ENCODE data around the gene ZNF862. TPM values are rescaled to one million over a fixed set of nuclear protein-coding genes. Genes with fewer than 3 reads are reported as not detected.

Gene ZNF862
- polyA plus RNA-seq, 3 donors = 1.3 to 18.4 (median 2.7) TPM

DNA sequence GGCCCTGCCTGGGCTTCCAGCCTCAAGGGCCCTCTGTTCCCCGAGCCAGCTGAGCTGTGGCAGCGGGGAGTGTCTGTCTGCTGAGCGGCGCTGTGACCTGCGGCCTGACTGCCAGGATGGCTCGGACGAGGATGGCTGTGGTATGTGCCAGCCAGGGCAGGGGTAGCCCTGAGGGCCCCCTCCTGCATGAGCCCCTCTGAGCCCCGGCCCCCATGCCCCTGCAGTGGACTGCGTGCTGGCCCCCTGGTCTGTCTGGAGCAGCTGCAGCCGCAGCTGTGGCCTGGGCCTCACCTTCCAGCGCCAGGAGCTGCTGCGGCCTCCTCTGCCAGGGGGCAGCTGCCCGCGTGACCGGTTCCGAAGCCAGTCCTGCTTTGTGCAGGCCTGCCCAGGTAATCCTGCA, 36.4 kb upstream of the ZNF862 start:
- H3K9me3 Mint-ChIP-seq = no peaks in the 10 kb centered on the region
- Histone ChIP-seq H3K27me3 (ENCODE audit: control insufficient read depth in 2 of 2, insufficient read depth in 2 of 2, low read length in 2 of 2) (no peaks in the 10 kb centered on the region), H3K4me1 (ENCODE audit: control insufficient read depth in 1 of 2, insufficient read depth in 2 of 2, low read length in 2 of 2) (no peaks in the 10 kb centered on the region), H3K4me3 (replicated peaks in 1 of 3; ENCODE audit: low read depth in 2 of 3, low read length in 3 of 3) (no peak overlapping the region), H4K20me1 (ENCODE audit: insufficient read depth, low read length) (no peaks in the 10 kb centered on the region), H3K4me2 (replicated peaks; ENCODE audit: extremely low read depth, low read length, poor library complexity, severe bottlenecking) (no peak overlapping the region), H3K9me3 (replicated peaks in 1 of 2; ENCODE audit: control insufficient read depth in 1 of 2, insufficient read depth in 1 of 2, low read length in 2 of 2) (no peaks in the 10 kb centered on the region), H3K27ac (ENCODE audit: low read depth in 1 of 2, low read length in 2 of 2) (no peak overlapping the region), H3K9ac (ENCODE audit: insufficient read depth, low read length, poor library complexity, severe bottlenecking) (no peak overlapping the region), H2AFZ (ENCODE audit: insufficient read depth, low read depth, low read length, poor library complexity, severe bottlenecking) (no peak overlapping the region), H3K79me2 (ENCODE audit: insufficient read depth, low read length) (no peaks in the 10 kb centered on the region), H3K36me3 (replicated peaks in 1 of 2; ENCODE audit: control insufficient read depth in 1 of 2, insufficient read depth in 2 of 2, low read length in 2 of 2) (no peaks in the 10 kb centered on the region)
- DNase-seq = no peak
- intact Hi-C loops (cut with micrococcal nuclease) = no loop called here
- no peak overlapping the region for H3K4me3 Mint-ChIP-seq
- no peak overlapping the region for H3K27ac Mint-ChIP-seq
- no peaks in the 10 kb centered on the region for H3K36me3 Mint-ChIP-seq
- WGBS (ENCODE audit: insufficient coverage) = 96% methylated on average over 12 of the region's 16 CpGs
- peaks cover 0 to 3% (median 3%) of the 10 kb centered on the region in 3 donors for H3K27me3 Mint-ChIP-seq (ENCODE audit: low read depth in 3 of 3)
- no peak for TF ChIP-seq CTCF (IDR thresholded peaks at IDR 0.05)
- no peaks in the 10 kb centered on the region for H3K4me1 Mint-ChIP-seq

- Histone ChIP-seq H3K79me2 (ENCODE audit: insufficient read depth, low read length) (no peaks in the 10 kb centered on the region), H3K4me2 (replicated peaks; ENCODE audit: extremely low read depth, low read length, poor library complexity, severe bottlenecking) (no peak overlapping the region), H3K36me3 (replicated peaks in 1 of 2; ENCODE audit: control insufficient read depth in 1 of 2, insufficient read depth in 2 of 2, low read length in 2 of 2) (no peaks in the 10 kb centered on the region), H4K20me1 (ENCODE audit: insufficient read depth, low read length) (no peaks in the 10 kb centered on the region), H3K4me3 (replicated peaks in 1 of 3; ENCODE audit: low read depth in 2 of 3, low read length in 3 of 3) (no peak overlapping the region), H3K4me1 (ENCODE audit: control insufficient read depth in 1 of 2, insufficient read depth in 2 of 2, low read length in 2 of 2) (no peaks in the 10 kb centered on the region), H3K9me3 (replicated peaks in 1 of 2; ENCODE audit: control insufficient read depth in 1 of 2, insufficient read depth in 1 of 2, low read length in 2 of 2) (no peaks in the 10 kb centered on the region), H2AFZ (ENCODE audit: insufficient read depth, low read depth, low read length, poor library complexity, severe bottlenecking) (no peak overlapping the region), H3K27ac (ENCODE audit: low read depth in 1 of 2, low read length in 2 of 2) (no peak overlapping the region), H3K27me3 (ENCODE audit: control insufficient read depth in 2 of 2, insufficient read depth in 2 of 2, low read length in 2 of 2) (no peaks in the 10 kb centered on the region), H3K9ac (ENCODE audit: insufficient read depth, low read length, poor library complexity, severe bottlenecking) (no peak overlapping the region)
- Mint-ChIP-seq H3K4me1 (no peaks in the 10 kb centered on the region), H3K27me3 (ENCODE audit: low read depth in 3 of 3) (peaks cover 0 to 5% (median 3%) of the 10 kb centered on the region in 3 donors), H3K4me3 (no peak overlapping the region), H3K36me3 (no peaks in the 10 kb centered on the region), H3K27ac (no peak overlapping the region), H3K9me3 (no peaks in the 10 kb centered on the region)
- intact Hi-C loops (cut with micrococcal nuclease) = no loop called here
- 93% methylated on average over 7 of the region's 12 CpGs for WGBS (ENCODE audit: insufficient coverage)
- DNase-seq = no peak
- no peak for TF ChIP-seq CTCF (IDR thresholded peaks at IDR 0.05)
These were observed 35.2 kb upstream of the ZNF862 start for GRCh38 chr7:149802966-149803365.

Data from CD14-positive monocyte (primary cell).